Suppressor macrophage treated with lipopolysaccharide for 1 hour (primary cell): Measurements from ENCODE around the gene CSF1.
"Not testable (repeated sequence)": the region's sequence is repeated elsewhere in the genome, so short reads cannot be mapped to it uniquely, and the experiment has no call there.

Experiments
- DNase-seq, 3 donors: peaks; one replicate each; pipeline ENCODE4 v3.0.0-alpha.2; 2020 to 2022

The CSF1 gene

GRCh38 chr1:109920391-109920790 lies 9.7 kb downstream of the CSF1 start:
- not testable (repeated sequence) for DNase-seq

- DNase-seq: peak in 1 of 3 donors; percentile 9
These were observed 11.7 kb downstream of the CSF1 start for GRCh38 chr1:109922326-109922725.

- DNase-seq: peak in 1 of 3 donors; percentile 56
These were observed 12.7 kb downstream of the CSF1 start for GRCh38 chr1:109923131-109923945.

GRCh38 chr1:109923946-109924275 lies 13.3 kb downstream of the CSF1 start:
- DNase-seq: no peak

DNA sequence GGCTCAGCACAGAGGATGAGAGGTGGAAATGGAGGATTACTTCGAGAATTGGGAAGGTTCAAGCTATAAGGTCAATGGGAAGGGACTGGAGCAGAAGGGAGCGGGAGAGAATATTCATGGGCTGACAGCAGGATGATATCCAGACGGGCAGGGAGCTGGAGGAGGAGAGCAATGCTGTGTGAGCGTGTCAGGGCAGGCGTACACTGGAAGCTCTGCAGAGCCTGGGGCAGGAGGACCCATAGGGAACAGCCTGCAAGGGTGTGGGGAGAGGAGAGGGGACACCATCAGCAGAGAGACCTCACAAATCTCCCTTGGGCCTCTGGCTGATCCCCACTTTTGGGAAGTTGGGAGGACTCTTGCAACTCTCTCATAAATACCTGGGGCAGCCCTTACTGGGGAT lies 13.7 kb downstream of the CSF1 start:
- peak in 1 of 3 donors; percentile 6 for DNase-seq

GRCh38 chr1:109925159-109925990 lies 14.7 kb downstream of the CSF1 start:
- peak in 1 of 3 donors; percentile 20 for DNase-seq

GRCh38 chr1:109926662-109927300 lies 16.1 kb downstream of the CSF1 start:
- DNase-seq: peak in 1 of 3 donors; percentile 7

GRCh38 chr1:109927356-109927755 lies 16.7 kb downstream of the CSF1 start:
- DNase-seq: peak in 1 of 3 donors; percentile 3

GRCh38 chr1:109927911-109928321 lies 17.3 kb downstream of the CSF1 start:
- peak in 2 of 3 donors; percentile 47 to 68 for DNase-seq

DNA sequence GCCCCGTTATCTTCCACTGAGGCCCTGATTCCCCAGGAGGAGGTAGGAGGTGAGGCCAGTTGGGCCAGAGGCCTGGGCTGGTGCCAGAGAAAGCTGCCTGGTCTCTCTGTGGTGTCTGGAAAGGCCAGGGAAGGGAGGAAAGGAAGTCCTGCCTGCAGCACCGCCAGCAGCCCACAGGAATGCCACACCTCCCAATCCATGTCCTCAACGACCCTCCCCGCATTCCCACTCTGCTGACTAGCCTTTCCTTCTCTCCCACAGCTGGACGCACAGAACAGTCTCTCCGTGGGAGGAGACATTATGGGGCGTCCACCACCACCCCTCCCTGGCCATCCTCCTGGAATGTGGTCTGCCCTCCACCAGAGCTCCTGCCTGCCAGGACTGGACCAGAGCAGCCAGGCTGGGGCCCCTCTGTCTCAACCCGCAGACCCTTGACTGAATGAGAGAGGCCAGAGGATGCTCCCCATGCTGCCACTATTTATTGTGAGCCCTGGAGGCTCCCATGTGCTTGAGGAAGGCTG lies 18.0 kb downstream of the CSF1 start:
- peak in 1 of 3 donors; percentile 18 for DNase-seq

DNA sequence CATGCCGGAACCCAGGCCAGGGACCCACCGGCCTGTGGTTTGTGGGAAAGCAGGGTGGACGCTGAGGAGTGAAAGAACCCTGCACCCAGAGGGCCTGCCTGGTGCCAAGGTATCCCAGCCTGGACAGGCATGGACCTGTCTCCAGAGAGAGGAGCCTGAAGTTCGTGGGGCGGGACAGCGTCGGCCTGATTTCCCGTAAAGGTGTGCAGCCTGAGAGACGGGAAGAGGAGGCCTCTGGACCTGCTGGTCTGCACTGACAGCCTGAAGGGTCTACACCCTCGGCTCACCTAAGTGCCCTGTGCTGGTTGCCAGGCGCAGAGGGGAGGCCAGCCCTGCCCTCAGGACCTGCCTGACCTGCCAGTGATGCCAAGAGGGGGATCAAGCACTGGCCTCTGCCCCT lies 18.5 kb downstream of the CSF1 start:
- DNase-seq: peak in 1 of 3 donors; percentile 7

GRCh38 chr1:109929588-109930251 lies 19.1 kb downstream of the CSF1 start:
- peak in 1 of 3 donors; percentile 2 for DNase-seq

DNA sequence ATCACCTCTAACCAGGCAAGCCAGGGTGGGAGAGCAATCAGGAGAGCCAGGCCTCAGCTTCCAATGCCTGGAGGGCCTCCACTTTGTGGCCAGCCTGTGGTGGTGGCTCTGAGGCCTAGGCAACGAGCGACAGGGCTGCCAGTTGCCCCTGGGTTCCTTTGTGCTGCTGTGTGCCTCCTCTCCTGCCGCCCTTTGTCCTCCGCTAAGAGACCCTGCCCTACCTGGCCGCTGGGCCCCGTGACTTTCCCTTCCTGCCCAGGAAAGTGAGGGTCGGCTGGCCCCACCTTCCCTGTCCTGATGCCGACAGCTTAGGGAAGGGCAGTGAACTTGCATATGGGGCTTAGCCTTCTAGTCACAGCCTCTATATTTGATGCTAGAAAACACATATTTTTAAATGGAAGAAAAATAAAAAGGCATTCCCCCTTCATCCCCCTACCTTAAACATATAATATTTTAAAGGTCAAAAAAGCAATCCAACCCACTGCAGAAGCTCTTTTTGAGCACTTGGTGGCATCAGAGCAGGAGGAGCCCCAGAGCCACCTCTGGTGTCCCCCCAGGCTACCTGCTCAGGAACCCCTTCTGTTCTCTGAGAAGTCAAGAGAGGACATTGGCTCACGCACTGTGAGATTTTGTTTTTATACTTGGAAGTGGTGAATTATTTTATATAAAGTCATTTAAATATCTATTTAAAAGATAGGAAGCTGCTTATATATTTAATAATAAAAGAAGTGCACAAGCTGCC lies 19.8 kb downstream of the CSF1 start:
- DNase-seq: peak in 1 of 3 donors; percentile 4

GRCh38 chr1:109931189-109931731 lies 20.6 kb downstream of the CSF1 start:
- peak; percentile 80 to 88 (median 87) for DNase-seq

DNA sequence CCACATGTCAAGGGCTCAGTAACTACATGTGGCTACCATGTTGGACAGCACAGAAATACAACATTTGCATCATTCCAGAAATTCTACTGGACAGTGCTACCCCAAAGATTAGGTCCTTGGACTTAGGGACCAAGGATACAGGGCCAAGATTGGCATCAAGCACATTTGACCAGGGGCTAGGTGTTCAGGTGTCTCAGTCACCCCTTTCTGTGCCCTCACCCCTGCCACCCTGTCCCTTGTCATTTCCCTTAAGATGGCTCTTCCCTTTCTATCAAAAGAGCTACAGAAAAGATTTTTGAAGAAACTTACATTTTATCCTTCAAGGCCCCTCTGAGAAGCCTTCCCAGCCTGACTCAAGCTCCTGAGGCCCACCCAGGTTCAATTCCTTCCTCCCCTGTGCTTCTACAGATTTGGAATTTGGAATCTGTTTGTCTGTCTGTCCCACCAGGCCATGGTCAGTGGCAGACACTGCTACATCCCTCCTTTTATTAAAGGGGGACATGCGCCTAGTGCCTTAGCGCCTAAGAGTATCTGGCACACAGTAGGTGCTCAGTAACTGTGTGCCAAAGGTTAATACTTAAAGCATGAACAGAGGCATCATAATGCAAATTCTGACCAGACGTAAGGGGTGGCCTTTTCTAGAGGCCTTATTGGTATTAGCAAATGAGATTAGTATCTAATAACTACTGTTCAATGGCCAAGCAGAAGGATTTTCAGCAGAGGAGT lies 21.4 kb downstream of the CSF1 start:
- DNase-seq: peak in 1 of 3 donors; percentile 13

DNA sequence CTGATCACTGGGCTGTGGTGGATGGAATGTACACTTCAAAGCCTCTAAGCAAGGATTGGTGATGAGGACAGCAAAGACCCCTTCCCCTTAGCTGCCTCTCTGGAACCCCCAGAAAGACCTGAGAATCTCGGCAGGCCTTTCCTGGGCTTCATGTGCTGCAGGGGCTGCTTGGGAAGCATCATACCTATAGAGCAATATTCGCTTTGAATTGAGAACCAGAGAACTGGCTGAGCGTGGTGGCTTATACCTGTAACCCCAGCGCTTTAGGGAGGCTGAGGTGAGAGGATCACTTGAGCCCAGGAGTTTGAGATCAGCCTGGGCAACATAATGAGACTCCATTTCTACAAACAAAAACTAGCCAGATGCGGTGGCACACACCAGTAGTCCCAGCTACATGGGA lies 22.0 kb downstream of the CSF1 start:
- peak in 1 of 3 donors; percentile 14 for DNase-seq

- DNase-seq: peak; percentile 79 to 81 (median 79)
These were observed 23.4 kb downstream of the CSF1 start for GRCh38 chr1:109933856-109934711.

- no peak for DNase-seq
These were observed 24.8 kb downstream of the CSF1 start for GRCh38 chr1:109935451-109935900.

- no peak for DNase-seq
These were observed 27.1 kb downstream of the CSF1 start for GRCh38 chr1:109937738-109938137.

- no peak for DNase-seq
These were observed 27.9 kb downstream of the CSF1 start for GRCh38 chr1:109938556-109938955.
